Osteocyte (in vitro differentiated cells): ENCODE results near the gene C13orf46. TPM values are rescaled to one million over a fixed set of nuclear protein-coding genes. Genes with fewer than 3 reads are reported as not detected.

Experiments used
- DNase-seq: peaks from one replicate; pipeline ENCODE4 v3.0.0; 2021; ENCODE audit warnings: mixed read lengths; ENCODE audit not compliant: unreplicated experiment; ENCODE audit errors: extremely low spot score
- H3K27ac Mint-ChIP-seq: one replicate; pipeline ENCODE4 v1.8.0; 2021; ENCODE audit warnings: mild to moderate bottlenecking, mixed read lengths; ENCODE audit not compliant: unreplicated experiment
- H3K27me3 Mint-ChIP-seq: one replicate; pipeline ENCODE4 v1.8.0; 2021; ENCODE audit warnings: mixed read lengths; ENCODE audit not compliant: unreplicated experiment
- H3K36me3 Mint-ChIP-seq: one replicate; pipeline ENCODE4 v1.8.0; 2021; ENCODE audit warnings: mixed read lengths; ENCODE audit not compliant: unreplicated experiment
- H3K4me1 Mint-ChIP-seq: one replicate; pipeline ENCODE4 v1.8.0; 2021; ENCODE audit warnings: mixed read lengths; ENCODE audit not compliant: unreplicated experiment
- H3K4me3 Mint-ChIP-seq: one replicate; pipeline ENCODE4 v1.8.0; 2021; ENCODE audit warnings: mild to moderate bottlenecking, moderate library complexity, mixed read lengths; ENCODE audit not compliant: unreplicated experiment
- H3K9me3 Mint-ChIP-seq: one replicate; pipeline ENCODE4 v1.8.0; 2021; ENCODE audit warnings: mixed read lengths; ENCODE audit not compliant: unreplicated experiment
- long read RNA-seq: library from polyadenylated mRNA; unstranded; transcript quantifications from one replicate; pipeline ENCODE4 v2.0.0, GENCODE V29; 2021
- total RNA-seq: library from RNA; stranded (reverse); gene quantifications from 2 replicates; pipeline ENCODE4 v1.2.1, GENCODE V29; 2021
- TF ChIP-seq, protein P1 (sequence below): fragments of 200-600 bp; sonication (generic); IDR thresholded peaks from 2 replicates; pipeline ENCODE4 v1.5.0; 2021; ENCODE audit warnings: antibody characterized with exemption, mild to moderate bottlenecking, moderate library complexity

The C13orf46 gene
- total RNA-seq: 2.4 and 2.9 TPM in 2 replicates
- long read RNA-seq: 0 reads

- H3K4me3 Mint-ChIP-seq: no peak within 1 kb of the TSS
- DNase-seq: no peak
- TF ChIP-seq, protein P1, sequence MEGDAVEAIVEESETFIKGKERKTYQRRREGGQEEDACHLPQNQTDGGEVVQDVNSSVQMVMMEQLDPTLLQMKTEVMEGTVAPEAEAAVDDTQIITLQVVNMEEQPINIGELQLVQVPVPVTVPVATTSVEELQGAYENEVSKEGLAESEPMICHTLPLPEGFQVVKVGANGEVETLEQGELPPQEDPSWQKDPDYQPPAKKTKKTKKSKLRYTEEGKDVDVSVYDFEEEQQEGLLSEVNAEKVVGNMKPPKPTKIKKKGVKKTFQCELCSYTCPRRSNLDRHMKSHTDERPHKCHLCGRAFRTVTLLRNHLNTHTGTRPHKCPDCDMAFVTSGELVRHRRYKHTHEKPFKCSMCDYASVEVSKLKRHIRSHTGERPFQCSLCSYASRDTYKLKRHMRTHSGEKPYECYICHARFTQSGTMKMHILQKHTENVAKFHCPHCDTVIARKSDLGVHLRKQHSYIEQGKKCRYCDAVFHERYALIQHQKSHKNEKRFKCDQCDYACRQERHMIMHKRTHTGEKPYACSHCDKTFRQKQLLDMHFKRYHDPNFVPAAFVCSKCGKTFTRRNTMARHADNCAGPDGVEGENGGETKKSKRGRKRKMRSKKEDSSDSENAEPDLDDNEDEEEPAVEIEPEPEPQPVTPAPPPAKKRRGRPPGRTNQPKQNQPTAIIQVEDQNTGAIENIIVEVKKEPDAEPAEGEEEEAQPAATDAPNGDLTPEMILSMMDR: no peak
- H3K9me3 Mint-ChIP-seq: no peaks in the 10 kb centered on the region
- peaks cover 14% of the 10 kb centered on the region for H3K4me1 Mint-ChIP-seq
- no peaks in the 10 kb centered on the region for H3K27me3 Mint-ChIP-seq
- H3K27ac Mint-ChIP-seq: no peak within 1 kb of the TSS
- H3K36me3 Mint-ChIP-seq: peaks cover 22% of the 10 kb centered on the region
These were observed at the start of gene C13orf46 for GRCh38 chr13:113973218-113974164. C13orf46 (minus strand) TSS chr13:113974076; CDS start chr13:113973997, 79 bp downstream.

DNA sequence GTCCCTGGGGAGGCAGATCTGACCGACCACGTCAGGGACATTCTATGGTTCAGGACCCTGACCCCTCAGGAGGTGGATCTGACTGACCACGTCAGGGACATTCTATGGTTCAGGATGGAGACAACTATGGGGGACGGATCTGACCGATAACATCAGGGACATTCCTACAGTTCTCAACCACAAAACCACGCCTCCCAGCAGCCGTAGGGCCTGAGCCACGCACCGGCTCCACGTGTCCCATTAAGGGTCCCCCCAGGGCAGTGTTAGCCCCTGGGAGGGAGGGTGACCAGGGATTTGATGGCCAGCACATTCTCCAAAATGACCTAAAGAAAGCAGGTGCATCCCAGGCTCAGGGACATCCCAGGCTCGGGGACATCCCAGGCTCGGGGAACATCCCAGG, 49.0 kb upstream of the C13orf46 start:
- H3K4me3 Mint-ChIP-seq: no peak overlapping the region

GRCh38 chr13:114022309-114022669, 48.4 kb upstream of the C13orf46 start:
- Mint-ChIP-seq H3K4me1 (peaks cover 23% of the 10 kb centered on the region), H3K4me3 (no peak overlapping the region), H3K27ac (no peak overlapping the region), H3K36me3 (peaks cover 22% of the 10 kb centered on the region), H3K9me3 (no peaks in the 10 kb centered on the region), H3K27me3 (no peaks in the 10 kb centered on the region)
- TF ChIP-seq, protein P1: no peak
- no peak for DNase-seq

More for the DNA sequence above, 49.0 kb upstream of the C13orf46 start:
- no peak for DNase-seq
- Mint-ChIP-seq H3K36me3 (peaks cover 22% of the 10 kb centered on the region), H3K4me1 (peaks cover 28% of the 10 kb centered on the region), H3K9me3 (no peaks in the 10 kb centered on the region), H3K27ac (no peak overlapping the region), H3K27me3 (no peaks in the 10 kb centered on the region)
- TF ChIP-seq, protein P1: no peak

DNA sequence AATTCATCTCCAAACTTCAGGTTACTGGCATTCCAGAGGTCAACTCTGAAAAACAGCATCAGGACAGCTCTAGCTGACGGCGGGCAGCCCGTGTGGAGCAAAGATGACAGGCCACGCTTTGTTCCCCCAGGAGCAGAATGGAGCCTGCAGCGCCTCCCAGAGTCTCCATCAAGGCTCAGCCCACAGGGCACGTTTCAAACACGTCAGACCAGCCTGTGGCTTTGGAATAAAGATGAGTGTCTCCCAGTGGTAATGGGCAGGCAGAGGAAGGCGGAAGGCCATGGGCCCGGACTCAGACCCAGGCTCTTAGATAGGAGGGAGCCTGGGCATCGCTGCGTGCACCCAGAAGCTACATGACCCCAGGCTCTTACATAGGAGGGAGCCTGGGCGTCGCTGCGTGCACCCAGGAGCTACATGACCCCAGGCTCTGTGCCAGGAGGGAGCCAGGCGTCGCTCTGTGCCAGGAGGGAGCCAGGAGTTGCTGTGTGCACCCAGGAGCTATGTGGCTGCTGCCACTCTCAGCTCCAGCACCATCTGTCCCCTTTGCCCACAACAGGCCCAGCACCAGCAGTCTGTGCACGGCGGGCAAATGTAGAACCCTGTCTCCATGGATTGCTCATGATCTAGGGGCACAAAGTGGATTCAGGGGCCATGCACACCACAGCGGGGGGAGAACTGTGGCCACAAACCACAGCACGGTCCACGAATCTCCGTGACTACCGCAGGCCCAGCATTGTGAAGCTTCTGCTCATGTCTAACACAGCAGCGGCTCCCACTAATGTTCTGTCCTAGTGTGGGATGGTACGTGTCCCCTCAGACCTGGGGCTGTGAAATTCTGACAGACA, 47.8 kb upstream of the C13orf46 start:
- Mint-ChIP-seq H3K27me3 (no peaks in the 10 kb centered on the region), H3K9me3 (no peaks in the 10 kb centered on the region), H3K36me3 (peaks cover 25% of the 10 kb centered on the region), H3K4me1 (peaks cover 17% of the 10 kb centered on the region), H3K27ac (no peak overlapping the region), H3K4me3 (no peak overlapping the region)
- DNase-seq: no peak
- TF ChIP-seq, protein P1: no peak
